A673 (cell line): Measurements from ENCODE around the gene FKRP.

Source experiments
- EZH2 ChIP-seq: fragments of 200-600 bp; sonication (generic); IDR thresholded peaks from 2 replicates; pipeline ENCODE4 v1.6.1; 2017; ENCODE audit warnings: borderline replicate concordance, low read depth, mild to moderate bottlenecking, mixed read lengths, antibody characterized with exemption, low read length; ENCODE audit not compliant: poor library complexity, severe bottlenecking
- TF ChIP-seq, protein P1 (sequence below): fragments of 300-800, 200-600 bp; sonication (generic); conservative IDR thresholded peaks from 2 replicates; pipeline ENCODE4 v1.5.1; 2017; ENCODE audit warnings: low read depth, mild to moderate bottlenecking, antibody characterized with exemption, low read length, moderate library complexity, mixed read lengths

DNA sequence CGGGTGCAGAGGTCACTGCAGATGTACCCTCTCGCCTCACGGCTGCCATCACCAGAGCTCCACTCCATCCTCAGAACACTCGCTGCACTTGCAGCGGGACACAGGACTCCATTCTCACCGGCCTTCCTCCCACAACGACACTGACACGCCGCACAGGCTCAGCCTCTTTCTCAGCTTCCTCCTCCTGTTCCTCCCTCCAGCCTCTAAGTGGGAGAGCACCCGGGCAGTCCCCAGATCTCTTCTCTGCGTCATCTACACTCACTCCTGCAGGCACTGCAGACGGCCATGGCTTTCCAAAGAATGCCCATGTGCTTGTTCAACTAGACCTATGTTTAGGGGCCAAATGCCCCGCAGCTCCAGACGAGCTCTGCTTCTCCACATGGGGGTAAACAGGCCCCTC lies 14.3 kb upstream of the FKRP start:
- TF ChIP-seq, protein P1, sequence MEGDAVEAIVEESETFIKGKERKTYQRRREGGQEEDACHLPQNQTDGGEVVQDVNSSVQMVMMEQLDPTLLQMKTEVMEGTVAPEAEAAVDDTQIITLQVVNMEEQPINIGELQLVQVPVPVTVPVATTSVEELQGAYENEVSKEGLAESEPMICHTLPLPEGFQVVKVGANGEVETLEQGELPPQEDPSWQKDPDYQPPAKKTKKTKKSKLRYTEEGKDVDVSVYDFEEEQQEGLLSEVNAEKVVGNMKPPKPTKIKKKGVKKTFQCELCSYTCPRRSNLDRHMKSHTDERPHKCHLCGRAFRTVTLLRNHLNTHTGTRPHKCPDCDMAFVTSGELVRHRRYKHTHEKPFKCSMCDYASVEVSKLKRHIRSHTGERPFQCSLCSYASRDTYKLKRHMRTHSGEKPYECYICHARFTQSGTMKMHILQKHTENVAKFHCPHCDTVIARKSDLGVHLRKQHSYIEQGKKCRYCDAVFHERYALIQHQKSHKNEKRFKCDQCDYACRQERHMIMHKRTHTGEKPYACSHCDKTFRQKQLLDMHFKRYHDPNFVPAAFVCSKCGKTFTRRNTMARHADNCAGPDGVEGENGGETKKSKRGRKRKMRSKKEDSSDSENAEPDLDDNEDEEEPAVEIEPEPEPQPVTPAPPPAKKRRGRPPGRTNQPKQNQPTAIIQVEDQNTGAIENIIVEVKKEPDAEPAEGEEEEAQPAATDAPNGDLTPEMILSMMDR = no peak
- TF ChIP-seq EZH2 = no peak
